NCI-H146 treated with DMSO at 0.1 percent for 48 hours (cell line): ENCODE measurements around the gene LHPP.

ENCODE experiments used
- DNase-seq: peaks from one replicate; lab custom pipeline; 2025; ENCODE audit not compliant: unreplicated experiment; lab: John Stamatoyannopoulos, UW

Gene LHPP

GRCh38 chr10:124621637-124622036 is 160.0 kb downstream of the LHPP start:
- DNase-seq = no peak

DNA sequence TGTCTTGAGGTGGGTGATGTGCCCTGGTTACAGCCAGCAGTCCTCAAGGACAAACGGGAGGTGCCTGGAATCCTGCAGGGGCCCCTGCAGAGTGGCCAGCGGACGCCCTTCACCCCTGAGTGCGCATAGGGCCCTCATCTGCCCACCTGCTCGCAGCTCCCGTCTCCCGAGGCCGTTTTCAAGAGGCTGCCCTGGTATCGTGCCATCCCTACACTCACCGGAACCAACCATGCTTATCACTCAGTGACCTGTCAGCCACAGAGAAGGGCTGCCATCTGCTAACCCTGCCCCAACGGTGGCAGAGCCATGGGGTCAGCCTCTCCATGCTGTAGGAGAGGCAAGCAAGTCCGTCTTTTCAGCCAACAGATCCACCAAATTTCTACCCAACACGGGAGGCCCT is 160.5 kb downstream of the LHPP start:
- DNase-seq = no peak

GRCh38 chr10:124622866-124623536 is 161.4 kb downstream of the LHPP start:
- no peak for DNase-seq

DNA sequence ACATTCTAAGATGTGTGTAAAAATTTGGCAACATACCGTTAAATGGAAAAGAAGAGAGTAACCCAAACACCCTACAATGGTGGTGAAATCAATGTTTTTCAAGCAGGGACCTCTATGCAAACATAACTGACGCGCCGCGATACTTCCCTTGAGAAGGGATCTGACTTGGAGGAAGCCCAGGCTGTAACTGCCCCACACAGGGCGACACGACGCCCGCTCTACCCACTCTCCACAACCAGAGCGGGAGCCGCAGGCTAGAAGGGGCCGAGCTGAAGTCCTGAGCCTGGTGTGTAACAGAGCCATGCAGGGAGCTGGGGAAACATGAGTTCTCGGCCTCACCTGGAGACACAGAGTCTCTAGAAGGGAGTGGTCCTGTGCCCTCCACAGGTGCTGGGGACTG is 162.4 kb downstream of the LHPP start:
- DNase-seq = no peak

DNA sequence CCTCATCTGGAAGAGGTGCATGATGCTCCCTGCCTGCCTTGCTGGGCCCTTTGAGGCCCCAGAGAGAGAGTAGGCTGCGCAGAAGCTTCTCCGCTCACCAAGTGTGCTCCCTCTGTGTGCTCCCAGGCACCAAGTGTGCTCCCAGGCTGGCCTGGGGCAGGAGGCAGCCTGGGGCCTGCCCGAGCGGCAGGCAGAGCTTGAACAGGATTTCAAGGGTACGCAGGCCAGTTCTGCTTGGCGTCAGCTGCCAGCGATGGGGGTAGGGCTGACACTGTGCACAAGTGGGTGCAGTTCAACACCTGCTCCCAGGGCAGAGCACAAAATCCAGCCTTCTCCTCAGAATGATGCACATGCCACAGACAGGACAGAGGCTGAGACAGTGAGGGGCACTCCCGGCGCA is 162.8 kb downstream of the LHPP start:
- DNase-seq = no peak

GRCh38 chr10:124624895-124625294 is 163.3 kb downstream of the LHPP start:
- DNase-seq = no peak

- no peak for DNase-seq
Measured at GRCh38 chr10:124625831-124626238, 164.2 kb downstream of the LHPP start.

- DNase-seq = peak; percentile 61
Measured at GRCh38 chr10:124626759-124627380, 165.2 kb downstream of the LHPP start.

- DNase-seq = no peak
Measured at GRCh38 chr10:124627866-124628675, 166.4 kb downstream of the LHPP start.

- DNase-seq = no peak
Measured at GRCh38 chr10:124628676-124629021, 167.0 kb downstream of the LHPP start.

DNA sequence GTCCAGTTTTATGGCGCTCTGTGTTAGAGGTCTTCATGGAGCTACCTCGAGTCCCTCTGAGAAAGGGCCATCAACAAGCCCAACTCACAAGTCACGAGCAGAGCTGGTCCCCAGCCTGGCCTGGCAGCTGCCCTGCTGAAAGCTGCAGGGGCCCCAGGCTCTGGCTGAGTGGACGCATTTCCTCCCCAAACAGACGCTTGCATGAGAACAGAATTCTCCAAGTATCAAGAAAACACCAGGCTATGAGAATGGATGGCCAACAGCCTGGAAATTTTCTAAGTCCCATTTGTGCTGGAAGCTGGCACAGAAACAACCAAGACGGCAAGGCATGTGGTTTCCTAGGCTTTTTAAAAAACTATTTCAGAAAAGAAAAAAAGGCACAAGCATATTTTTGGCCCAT is 167.8 kb downstream of the LHPP start:
- no peak for DNase-seq

DNA sequence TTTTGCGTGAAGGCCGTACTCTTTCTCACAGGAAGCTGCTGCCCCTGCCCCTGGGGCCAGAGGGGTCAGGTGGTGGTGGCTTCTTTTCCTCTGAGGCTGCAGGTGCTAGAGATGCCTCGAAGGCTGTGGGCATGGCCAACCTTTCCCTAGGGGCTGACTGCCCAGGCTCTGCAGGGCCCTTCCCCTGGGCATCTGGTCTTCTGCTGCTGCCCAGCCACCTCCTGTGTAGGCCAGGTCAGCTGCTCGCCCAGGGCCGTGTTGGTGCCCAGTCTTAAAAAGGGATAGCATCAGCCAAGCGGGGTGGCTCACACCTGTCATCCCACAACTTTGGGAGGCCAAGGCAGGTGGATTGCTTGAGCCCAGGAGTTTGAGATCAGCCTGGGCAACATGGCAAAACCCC is 168.2 kb downstream of the LHPP start:
- DNase-seq = no peak

DNA sequence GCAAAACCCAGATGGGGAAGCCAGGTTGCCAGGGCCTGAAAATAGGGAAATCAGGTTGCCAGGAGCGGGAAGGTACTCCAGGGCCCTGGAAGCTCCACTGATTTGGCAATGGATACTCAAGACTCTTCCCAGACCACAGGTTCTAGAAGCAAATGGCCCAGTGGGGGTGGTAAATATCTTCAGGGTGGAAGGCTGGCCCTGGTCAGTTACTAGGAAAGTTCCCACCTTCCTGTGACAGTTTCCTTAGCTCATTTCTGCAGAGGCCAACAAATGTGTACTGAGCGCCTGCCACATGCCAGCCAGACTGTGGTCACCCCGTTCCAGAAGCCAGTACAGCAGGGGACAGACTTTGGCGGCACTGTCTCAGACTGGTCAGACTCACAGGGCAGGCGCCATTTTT is 168.9 kb downstream of the LHPP start:
- DNase-seq = no peak

GRCh38 chr10:124632064-124632531 is 170.5 kb downstream of the LHPP start:
- DNase-seq = peak; percentile 32

DNA sequence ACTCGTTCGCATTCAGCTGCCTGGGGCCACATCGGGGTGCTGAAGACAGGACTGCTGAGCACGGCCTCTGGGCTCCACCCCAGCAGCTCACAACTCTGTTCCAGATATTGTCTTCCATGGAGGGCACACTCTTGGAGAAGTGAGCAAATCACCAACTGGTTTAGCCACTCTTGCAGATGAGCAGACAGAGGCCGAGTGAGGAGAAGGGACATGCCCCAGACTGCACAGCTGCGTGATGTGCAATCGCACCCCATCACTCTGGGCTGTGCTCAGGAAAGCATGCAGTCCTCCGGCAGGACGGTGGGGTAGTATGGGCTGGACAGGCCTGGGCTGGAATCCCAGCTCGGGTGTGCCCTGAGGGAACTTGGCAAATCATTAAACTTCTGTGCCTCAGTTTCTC is 170.9 kb downstream of the LHPP start:
- no peak for DNase-seq

GRCh38 chr10:124636271-124636995 is 174.8 kb downstream of the LHPP start:
- no peak for DNase-seq

- DNase-seq = no peak
Measured at GRCh38 chr10:124637091-124637700, 175.6 kb downstream of the LHPP start.

DNA sequence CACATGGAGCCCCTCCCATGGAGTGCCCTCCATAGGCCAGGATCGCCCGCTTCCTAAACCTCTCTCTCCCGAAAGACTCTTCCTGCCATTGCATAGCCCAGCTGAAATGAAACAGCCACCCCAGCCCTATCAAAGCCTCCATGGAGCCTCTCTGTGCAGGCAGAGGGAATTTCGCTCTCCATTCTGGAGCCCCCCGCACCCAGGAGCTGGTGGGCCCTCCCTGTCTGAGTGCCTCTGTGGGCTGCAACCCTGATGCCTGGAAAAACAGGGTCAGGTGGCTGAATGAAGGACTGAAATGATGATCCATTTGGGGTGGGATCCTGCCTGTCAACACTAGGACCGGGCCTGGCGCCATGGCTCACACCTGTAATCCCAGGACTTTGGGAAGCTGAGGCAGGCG is 176.1 kb downstream of the LHPP start:
- no peak for DNase-seq

- no peak for DNase-seq
Measured at GRCh38 chr10:124639206-124639605, 177.6 kb downstream of the LHPP start.

- no peak for DNase-seq
Measured at GRCh38 chr10:124639646-124640045, 178.0 kb downstream of the LHPP start.

- no peak for DNase-seq
Measured at GRCh38 chr10:124640056-124640455, 178.4 kb downstream of the LHPP start.
